Vagina (tissue), 2 donors: Measurements from ENCODE around the gene WDR17.

Experiments
- POLR2A ChIP-seq, 2 donors: fragments of 450-650 bp; IDR thresholded peaks; one replicate each; pipeline ENCODE4 v1.6.1; 2017; ENCODE audit warnings: antibody characterized with exemption in 2 of 2, mild to moderate bottlenecking in 2 of 2, moderate library complexity in 2 of 2
- POLR2AphosphoS5 ChIP-seq, 2 donors: sonication (generic); formaldehyde crosslinking; IDR thresholded peaks; one replicate each; pipeline ENCODE4 v1.9.0; 2017; ENCODE audit warnings: antibody characterized with exemption in 2 of 2, mild to moderate bottlenecking in 2 of 2, low read depth in 1 of 2; ENCODE audit not compliant: insufficient read depth in 1 of 2
- TF ChIP-seq, protein P1 (sequence below), 3 experiments: fragments of 450-650 bp in 2 of 3; fragments of 200-600 bp in 1 of 3; sonication (generic) in 1 of 3; IDR thresholded peaks; one replicate each; pipeline ENCODE4 v1.5.1; 2017 to 2019; ENCODE audit warnings: antibody characterized with exemption in 3 of 3, mild to moderate bottlenecking in 2 of 3, moderate library complexity in 2 of 3

DNA sequence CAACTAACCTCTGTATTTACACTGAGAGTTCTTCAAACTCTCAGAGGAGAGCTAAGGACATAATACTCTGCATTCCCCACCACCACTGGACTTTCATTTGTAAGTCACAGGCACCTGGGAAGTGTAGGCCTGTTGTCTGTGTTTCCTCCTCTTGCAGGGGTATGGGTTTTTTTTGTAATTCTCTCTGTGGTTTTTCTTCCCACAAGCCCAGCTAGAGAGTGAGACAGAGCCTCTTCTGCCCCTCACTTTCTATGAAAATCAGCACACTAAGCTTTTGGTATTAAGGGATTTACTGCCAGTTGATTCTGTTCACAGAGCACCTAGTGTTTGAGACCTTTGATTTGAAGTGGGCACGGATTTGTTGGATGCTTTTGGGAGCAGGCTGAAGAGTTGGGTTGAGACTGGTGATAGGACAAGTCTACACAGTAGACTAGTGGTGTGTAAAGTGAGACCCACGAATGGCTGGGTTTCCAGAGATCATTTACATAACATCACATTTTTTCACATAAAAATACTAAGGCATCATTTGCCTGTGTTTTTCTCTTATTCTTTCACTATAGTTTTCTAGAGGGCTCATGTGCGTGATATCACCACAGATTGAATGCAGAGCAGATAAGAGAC lies 28.9 kb upstream of the WDR17 start:
- TF ChIP-seq, protein P1, sequence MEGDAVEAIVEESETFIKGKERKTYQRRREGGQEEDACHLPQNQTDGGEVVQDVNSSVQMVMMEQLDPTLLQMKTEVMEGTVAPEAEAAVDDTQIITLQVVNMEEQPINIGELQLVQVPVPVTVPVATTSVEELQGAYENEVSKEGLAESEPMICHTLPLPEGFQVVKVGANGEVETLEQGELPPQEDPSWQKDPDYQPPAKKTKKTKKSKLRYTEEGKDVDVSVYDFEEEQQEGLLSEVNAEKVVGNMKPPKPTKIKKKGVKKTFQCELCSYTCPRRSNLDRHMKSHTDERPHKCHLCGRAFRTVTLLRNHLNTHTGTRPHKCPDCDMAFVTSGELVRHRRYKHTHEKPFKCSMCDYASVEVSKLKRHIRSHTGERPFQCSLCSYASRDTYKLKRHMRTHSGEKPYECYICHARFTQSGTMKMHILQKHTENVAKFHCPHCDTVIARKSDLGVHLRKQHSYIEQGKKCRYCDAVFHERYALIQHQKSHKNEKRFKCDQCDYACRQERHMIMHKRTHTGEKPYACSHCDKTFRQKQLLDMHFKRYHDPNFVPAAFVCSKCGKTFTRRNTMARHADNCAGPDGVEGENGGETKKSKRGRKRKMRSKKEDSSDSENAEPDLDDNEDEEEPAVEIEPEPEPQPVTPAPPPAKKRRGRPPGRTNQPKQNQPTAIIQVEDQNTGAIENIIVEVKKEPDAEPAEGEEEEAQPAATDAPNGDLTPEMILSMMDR (IDR thresholded peaks at IDR 0.05): no peak
- TF ChIP-seq POLR2A (IDR thresholded peaks at IDR 0.05) (no peak), POLR2AphosphoS5 (IDR thresholded peaks at IDR 0.05; ENCODE audit: insufficient read depth in 1 of 2, low read depth in 1 of 2) (no peak)
